ENCODE results near the gene MTUS2.
A peak's percentile ranks its signal among the peaks of the same experiment; 100 is the strongest.

The MTUS2 gene

DNA sequence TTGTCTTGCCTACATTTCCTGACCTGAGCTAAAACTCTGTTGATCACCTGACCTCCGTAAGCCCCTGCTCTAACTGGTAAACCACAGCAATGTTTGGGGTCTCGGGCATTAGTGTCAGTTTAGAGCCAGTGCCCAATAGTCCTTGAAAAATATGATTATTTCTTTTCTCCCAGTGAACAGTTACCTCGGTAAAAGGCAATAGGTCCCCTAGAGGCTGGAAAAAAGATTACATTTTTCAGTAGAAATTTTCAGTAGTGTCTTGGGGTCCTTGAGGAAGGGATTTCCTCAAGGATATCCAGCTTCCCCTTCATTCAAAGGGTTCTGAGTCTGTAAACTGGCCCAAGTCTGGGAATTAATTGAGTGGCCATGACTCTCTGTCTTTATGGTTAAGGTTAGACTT lies 597.9 kb downstream of the MTUS2 start:
- Histone ChIP-seq H4K20me1 (ENCODE audit: control insufficient read depth, insufficient read depth, low read depth, low read length) (no peaks in the 10 kb centered on the region), H3K9me3 (ENCODE audit: control insufficient read depth, insufficient read depth, low read length) (no peaks in the 10 kb centered on the region), H3K36me3 (ENCODE audit: control insufficient read depth, low read length) (no peaks in the 10 kb centered on the region), H3K9me2 (replicated peaks; ENCODE audit: control insufficient read depth, low read length) (no peaks in the 10 kb centered on the region), H3K27ac (ENCODE audit: low read depth, low read length) (no peak overlapping the region), H3K79me2 (ENCODE audit: control insufficient read depth, low read length) (no peaks in the 10 kb centered on the region), H3K27me3 (ENCODE audit: control insufficient read depth, low read length) (no peaks in the 10 kb centered on the region), H3K4me3 (ENCODE audit: low read length) (no peak overlapping the region), H3K4me1 (ENCODE audit: control insufficient read depth, low read length) (no peaks in the 10 kb centered on the region), H3K4me2 (ENCODE audit: low read length) (no peak overlapping the region), H3F3A (ENCODE audit: control insufficient read depth, insufficient read depth) (no peaks in the 10 kb centered on the region)
- TF ChIP-seq EZH2phosphoT487 (IDR thresholded peaks at IDR 0.05; ENCODE audit: borderline replicate concordance, low read length) = no peak
- TF ChIP-seq, protein P1, sequence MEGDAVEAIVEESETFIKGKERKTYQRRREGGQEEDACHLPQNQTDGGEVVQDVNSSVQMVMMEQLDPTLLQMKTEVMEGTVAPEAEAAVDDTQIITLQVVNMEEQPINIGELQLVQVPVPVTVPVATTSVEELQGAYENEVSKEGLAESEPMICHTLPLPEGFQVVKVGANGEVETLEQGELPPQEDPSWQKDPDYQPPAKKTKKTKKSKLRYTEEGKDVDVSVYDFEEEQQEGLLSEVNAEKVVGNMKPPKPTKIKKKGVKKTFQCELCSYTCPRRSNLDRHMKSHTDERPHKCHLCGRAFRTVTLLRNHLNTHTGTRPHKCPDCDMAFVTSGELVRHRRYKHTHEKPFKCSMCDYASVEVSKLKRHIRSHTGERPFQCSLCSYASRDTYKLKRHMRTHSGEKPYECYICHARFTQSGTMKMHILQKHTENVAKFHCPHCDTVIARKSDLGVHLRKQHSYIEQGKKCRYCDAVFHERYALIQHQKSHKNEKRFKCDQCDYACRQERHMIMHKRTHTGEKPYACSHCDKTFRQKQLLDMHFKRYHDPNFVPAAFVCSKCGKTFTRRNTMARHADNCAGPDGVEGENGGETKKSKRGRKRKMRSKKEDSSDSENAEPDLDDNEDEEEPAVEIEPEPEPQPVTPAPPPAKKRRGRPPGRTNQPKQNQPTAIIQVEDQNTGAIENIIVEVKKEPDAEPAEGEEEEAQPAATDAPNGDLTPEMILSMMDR (IDR thresholded peaks at IDR 0.05; ENCODE audit: low read depth, low read length, poor library complexity, severe bottlenecking) = peak; percentile 27

- Histone ChIP-seq H3F3A (ENCODE audit: control insufficient read depth, insufficient read depth) (no peaks in the 10 kb centered on the region), H3K36me3 (ENCODE audit: control insufficient read depth, low read length) (no peaks in the 10 kb centered on the region), H3K9me3 (ENCODE audit: control insufficient read depth, insufficient read depth, low read length) (no peaks in the 10 kb centered on the region), H3K27me3 (ENCODE audit: control insufficient read depth, low read length) (no peaks in the 10 kb centered on the region), H3K4me2 (ENCODE audit: low read length) (no peak overlapping the region), H4K20me1 (ENCODE audit: control insufficient read depth, insufficient read depth, low read depth, low read length) (no peaks in the 10 kb centered on the region), H3K4me3 (ENCODE audit: low read length) (no peak overlapping the region), H3K9me2 (replicated peaks; ENCODE audit: control insufficient read depth, low read length) (no peaks in the 10 kb centered on the region), H3K79me2 (ENCODE audit: control insufficient read depth, low read length) (no peaks in the 10 kb centered on the region), H3K4me1 (ENCODE audit: control insufficient read depth, low read length) (no peaks in the 10 kb centered on the region), H3K27ac (ENCODE audit: low read depth, low read length) (no peak overlapping the region)
- TF ChIP-seq, protein P1 (IDR thresholded peaks at IDR 0.05; ENCODE audit: low read depth, low read length, poor library complexity, severe bottlenecking) = no peak
- TF ChIP-seq EZH2phosphoT487 (IDR thresholded peaks at IDR 0.05; ENCODE audit: borderline replicate concordance, low read length) = no peak
These were observed 601.0 kb downstream of the MTUS2 start for GRCh38 chr13:29421118-29421517.

GRCh38 chr13:29422015-29422414 lies 601.9 kb downstream of the MTUS2 start:
- Histone ChIP-seq H3K4me1 (ENCODE audit: control insufficient read depth, low read length) (no peaks in the 10 kb centered on the region), H3K27ac (ENCODE audit: low read depth, low read length) (no peak overlapping the region), H3F3A (ENCODE audit: control insufficient read depth, insufficient read depth) (no peaks in the 10 kb centered on the region), H3K4me2 (ENCODE audit: low read length) (no peak overlapping the region), H3K79me2 (ENCODE audit: control insufficient read depth, low read length) (no peaks in the 10 kb centered on the region), H3K9me2 (replicated peaks; ENCODE audit: control insufficient read depth, low read length) (no peaks in the 10 kb centered on the region), H4K20me1 (ENCODE audit: control insufficient read depth, insufficient read depth, low read depth, low read length) (no peaks in the 10 kb centered on the region), H3K27me3 (ENCODE audit: control insufficient read depth, low read length) (peaks cover 4% of the 10 kb centered on the region; the same call in 1 of the 2 replicates), H3K4me3 (ENCODE audit: low read length) (no peak overlapping the region), H3K36me3 (ENCODE audit: control insufficient read depth, low read length) (no peaks in the 10 kb centered on the region), H3K9me3 (ENCODE audit: control insufficient read depth, insufficient read depth, low read length) (no peaks in the 10 kb centered on the region)
- TF ChIP-seq EZH2phosphoT487 (IDR thresholded peaks at IDR 0.05; ENCODE audit: borderline replicate concordance, low read length) = no peak
- TF ChIP-seq, protein P1 (IDR thresholded peaks at IDR 0.05; ENCODE audit: low read depth, low read length, poor library complexity, severe bottlenecking) = no peak

DNA sequence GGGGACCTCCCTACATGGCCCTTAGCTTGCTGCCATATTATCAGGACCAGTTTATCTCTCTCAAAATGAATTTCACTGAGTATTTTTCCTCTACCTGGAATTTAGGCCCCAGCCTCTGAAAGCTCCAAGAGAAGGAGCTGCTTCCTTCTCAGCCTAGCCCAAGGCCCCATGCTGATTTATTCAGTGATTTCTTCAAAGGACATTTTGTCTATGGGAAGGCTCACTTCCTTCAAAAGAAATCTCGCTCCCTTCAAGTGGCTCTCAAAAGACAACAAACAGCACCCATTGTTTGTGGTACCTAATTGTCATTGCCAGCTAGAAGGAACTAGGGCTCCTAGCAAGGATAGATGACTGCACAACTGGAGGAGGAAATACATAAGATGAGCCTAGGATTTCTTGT lies 602.9 kb downstream of the MTUS2 start:
- H3F3A ChIP-seq (ENCODE audit: control insufficient read depth, insufficient read depth) = no peaks in the 10 kb centered on the region
- no peaks in the 10 kb centered on the region for H3K79me2 ChIP-seq (ENCODE audit: control insufficient read depth, low read length)
- no peaks in the 10 kb centered on the region for H4K20me1 ChIP-seq (ENCODE audit: control insufficient read depth, insufficient read depth, low read depth, low read length)
- H3K4me1 ChIP-seq (ENCODE audit: control insufficient read depth, low read length) = no peaks in the 10 kb centered on the region
- H3K9me2 ChIP-seq (replicated peaks; ENCODE audit: control insufficient read depth, low read length) = no peaks in the 10 kb centered on the region
- TF ChIP-seq, protein P1 (IDR thresholded peaks at IDR 0.05; ENCODE audit: low read depth, low read length, poor library complexity, severe bottlenecking) = no peak
- TF ChIP-seq EZH2phosphoT487 (IDR thresholded peaks at IDR 0.05; ENCODE audit: borderline replicate concordance, low read length) = no peak
- no peaks in the 10 kb centered on the region for H3K36me3 ChIP-seq (ENCODE audit: control insufficient read depth, low read length)
- H3K27ac ChIP-seq (ENCODE audit: low read depth, low read length) = no peak overlapping the region
- H3K9me3 ChIP-seq (ENCODE audit: control insufficient read depth, insufficient read depth, low read length) = no peaks in the 10 kb centered on the region
- H3K27me3 ChIP-seq (ENCODE audit: control insufficient read depth, low read length) = peaks cover 14% of the 10 kb centered on the region
- no peak overlapping the region for H3K4me3 ChIP-seq (ENCODE audit: low read length)
- no peak overlapping the region for H3K4me2 ChIP-seq (ENCODE audit: low read length)

Measured in DOHH2 (cell line).